ENCODE results near the gene MAN2B2.

- TF ChIP-seq CTCF (conservative IDR thresholded peaks at IDR 0.05) (no peak), EZH2 (IDR thresholded peaks at IDR 0.05; ENCODE audit: low read depth) (no peak)
Observed at GRCh38 chr4:6573986-6574746, 823 bp upstream of the MAN2B2 start.

Data from PC-9 (cell line).